Measurements from ENCODE around the gene MTCH2. TPM values are rescaled to one million over a fixed set of nuclear protein-coding genes. Genes with fewer than 3 reads are reported as not detected.

The MTCH2 gene
- total RNA-seq = 69.5 and 74.9 TPM in 2 replicates

GRCh38 chr11:47642099-47642855 lies at the start of gene MTCH2:
Gene MTCH2 (minus strand): TSS chr11:47642559. CDS start chr11:47642465, 94 bp downstream.
- Histone ChIP-seq H3K79me2 (ENCODE audit: insufficient read depth, low read length) (peaks cover 39% of the 10 kb centered on the region), H3K27ac (ENCODE audit: low read depth, low read length) (peak within 1 kb of the TSS; percentile 89), H3K4me2 (ENCODE audit: insufficient read depth, low read length) (peak within 1 kb of the TSS; percentile 98), H2AFZ (ENCODE audit: low read length) (peak within 1 kb of the TSS; percentile 97), H3K36me3 (ENCODE audit: insufficient read depth, low read length) (peaks cover 17% of the 10 kb centered on the region), H3K4me3 (ENCODE audit: insufficient read depth, low read length) (peak within 1 kb of the TSS; percentile 98), H3K4me1 (ENCODE audit: insufficient read depth, low read length) (peaks cover 12% of the 10 kb centered on the region), H3K27me3 (ENCODE audit: insufficient read depth, low read length) (no peaks in the 10 kb centered on the region), H3K9me3 (ENCODE audit: low read depth, low read length) (no peaks in the 10 kb centered on the region), H4K20me1 (ENCODE audit: insufficient read depth, low read length) (peaks cover 9% of the 10 kb centered on the region)
- no peak for TF ChIP-seq CTCF (IDR thresholded peaks at IDR 0.05; ENCODE audit: extremely low read depth, low read depth, low read length)
- DNase-seq (ENCODE audit: insufficient read length, low spot score, missing footprints) = peak; percentile 97

- Histone ChIP-seq H3K4me1 (ENCODE audit: insufficient read depth, low read length) (no peaks in the 10 kb centered on the region), H3K27me3 (ENCODE audit: insufficient read depth, low read length) (no peaks in the 10 kb centered on the region), H4K20me1 (ENCODE audit: insufficient read depth, low read length) (no peaks in the 10 kb centered on the region), H3K9me3 (ENCODE audit: low read depth, low read length) (no peaks in the 10 kb centered on the region), H3K27ac (ENCODE audit: low read depth, low read length) (no peak overlapping the region), H3K4me3 (ENCODE audit: insufficient read depth, low read length) (no peak overlapping the region), H3K4me2 (ENCODE audit: insufficient read depth, low read length) (no peak overlapping the region), H3K79me2 (ENCODE audit: insufficient read depth, low read length) (no peaks in the 10 kb centered on the region), H2AFZ (ENCODE audit: low read length) (no peak overlapping the region), H3K36me3 (ENCODE audit: insufficient read depth, low read length) (no peaks in the 10 kb centered on the region)
- no peak for TF ChIP-seq CTCF (IDR thresholded peaks at IDR 0.05; ENCODE audit: extremely low read depth, low read depth, low read length)
- DNase-seq (ENCODE audit: insufficient read length, low spot score, missing footprints) = peak; percentile 5
These were observed 49.6 kb upstream of the MTCH2 start for GRCh38 chr11:47691979-47692378.

- Histone ChIP-seq H3K27me3 (ENCODE audit: insufficient read depth, low read length) (no peaks in the 10 kb centered on the region), H4K20me1 (ENCODE audit: insufficient read depth, low read length) (no peaks in the 10 kb centered on the region)
These were observed 47.1 kb upstream of the MTCH2 start for GRCh38 chr11:47689480-47689879.

More at GRCh38 chr11:47689480-47689879, 47.1 kb upstream of the MTCH2 start:
- Histone ChIP-seq H3K27ac (ENCODE audit: low read depth, low read length) (no peak overlapping the region), H3K36me3 (ENCODE audit: insufficient read depth, low read length) (no peaks in the 10 kb centered on the region), H3K4me1 (ENCODE audit: insufficient read depth, low read length) (no peaks in the 10 kb centered on the region), H3K4me3 (ENCODE audit: insufficient read depth, low read length) (no peak overlapping the region), H2AFZ (ENCODE audit: low read length) (no peak overlapping the region), H3K9me3 (ENCODE audit: low read depth, low read length) (no peaks in the 10 kb centered on the region), H3K79me2 (ENCODE audit: insufficient read depth, low read length) (no peaks in the 10 kb centered on the region), H3K4me2 (ENCODE audit: insufficient read depth, low read length) (no peak overlapping the region)
- DNase-seq (ENCODE audit: insufficient read length, low spot score, missing footprints) = no peak
- no peak for TF ChIP-seq CTCF (IDR thresholded peaks at IDR 0.05; ENCODE audit: extremely low read depth, low read depth, low read length)
